ENCODE data around the gene RIC8A. TPM values are rescaled to one million over a fixed set of nuclear protein-coding genes. Genes with fewer than 3 reads are reported as not detected.

Gene RIC8A
- total RNA-seq, 4 donors from 2014 or later = 76.8 to 137 (median 123) TPM

- no peaks in the 10 kb centered on the region for H3K9me3 ChIP-seq
- H3K4me3 ChIP-seq = no peak overlapping the region
- intact Hi-C loops (cut with DNase I) = no loop called here
- TF ChIP-seq POLR2A (IDR thresholded peaks at IDR 0.05; ENCODE audit: low read depth) (no peak), EP300 (IDR thresholded peaks at IDR 0.05) (no peak), CTCF (IDR thresholded peaks at IDR 0.05) (no peak), POLR2AphosphoS5 (IDR thresholded peaks at IDR 0.05) (no peak)
- H3K27me3 ChIP-seq = no peaks in the 10 kb centered on the region
- WGBS = 94% methylated on average over 5 of the region's 5 CpGs
- H3K4me1 ChIP-seq = peaks cover 31 to 52% (median 35%) of the 10 kb centered on the region in 4 donors
- H3K27ac ChIP-seq (replicated peaks in 1 of 4) = peak overlapping the region; percentile 96 to 99 (median 98)
- H3K36me3 ChIP-seq = peaks cover 49 to 68% (median 65%) of the 10 kb centered on the region in 4 donors
- no peak for DNase-seq (ENCODE audit: extremely low spot score)
Observed at GRCh38 chr11:210803-211180, 3.3 kb downstream of the RIC8A start.

GRCh38 chr11:211295-211694 lies 3.8 kb downstream of the RIC8A start:
- Histone ChIP-seq H3K9me3 (no peaks in the 10 kb centered on the region), H3K27me3 (no peaks in the 10 kb centered on the region), H3K4me1 (peaks cover 26 to 47% (median 30%) of the 10 kb centered on the region in 4 donors), H3K27ac (replicated peaks in 1 of 4) (peak overlapping the region; percentile 96 to 99 (median 98)), H3K4me3 (no peak overlapping the region), H3K36me3 (peaks cover 49 to 71% (median 70%) of the 10 kb centered on the region in 4 donors)
- no peak for DNase-seq (ENCODE audit: extremely low spot score)
- TF ChIP-seq EP300 (IDR thresholded peaks at IDR 0.05) (no peak), CTCF (IDR thresholded peaks at IDR 0.05) (no peak), POLR2A (IDR thresholded peaks at IDR 0.05; ENCODE audit: low read depth) (no peak), POLR2AphosphoS5 (IDR thresholded peaks at IDR 0.05) (no peak)
- intact Hi-C loops (cut with DNase I) = no loop called here
- WGBS = 63% methylated on average over 3 of the region's 5 CpGs

GRCh38 chr11:211741-212140 lies 4.2 kb downstream of the RIC8A start:
- Histone ChIP-seq H3K9me3 (no peaks in the 10 kb centered on the region), H3K4me1 (peaks cover 23 to 43% (median 27%) of the 10 kb centered on the region in 4 donors), H3K27ac (replicated peaks in 1 of 4) (peak overlapping the region in 1 of 4 donors; percentile 96), H3K4me3 (no peak overlapping the region), H3K27me3 (no peaks in the 10 kb centered on the region), H3K36me3 (peaks cover 49 to 75% (median 73%) of the 10 kb centered on the region in 4 donors)
- 89% methylated on average over 8 of the region's 9 CpGs for WGBS
- DNase-seq (ENCODE audit: extremely low spot score) = no peak
- TF ChIP-seq POLR2A (IDR thresholded peaks at IDR 0.05; ENCODE audit: low read depth) = no peak
- TF ChIP-seq POLR2AphosphoS5 (IDR thresholded peaks at IDR 0.05) = no peak
- TF ChIP-seq EP300 (IDR thresholded peaks at IDR 0.05) = no peak
- no peak for TF ChIP-seq CTCF (IDR thresholded peaks at IDR 0.05)
- intact Hi-C loops (cut with DNase I) = no loop called here

- H3K9me3 ChIP-seq = no peaks in the 10 kb centered on the region
- intact Hi-C loops (cut with DNase I) = no loop called here
- no peaks in the 10 kb centered on the region for H3K27me3 ChIP-seq
- H3K36me3 ChIP-seq = peaks cover 49 to 79% (median 75%) of the 10 kb centered on the region in 4 donors
- DNase-seq (ENCODE audit: extremely low spot score) = no peak
- WGBS = 82% methylated on average over 9 of the region's 17 CpGs
- H3K27ac ChIP-seq (replicated peaks in 1 of 4) = no peak overlapping the region
- no peak for TF ChIP-seq CTCF (IDR thresholded peaks at IDR 0.05)
- no peak for TF ChIP-seq EP300 (IDR thresholded peaks at IDR 0.05)
- TF ChIP-seq POLR2A (IDR thresholded peaks at IDR 0.05; ENCODE audit: low read depth) = no peak
- no peak for TF ChIP-seq POLR2AphosphoS5 (IDR thresholded peaks at IDR 0.05)
- H3K4me3 ChIP-seq = no peak overlapping the region
- peaks cover 23 to 41% (median 27%) of the 10 kb centered on the region in 4 donors for H3K4me1 ChIP-seq
Observed at GRCh38 chr11:212150-213100, 4.9 kb downstream of the RIC8A start.
